Stimulated activated naive CD8-positive, alpha-beta T cell treated with anti-CD3 and anti-CD28 coated beads, Interleukin-15, Interleukin-2, amounts not matched to agents 100 ng/mL and 50 ng/mL, for 24 hours (primary cell): ENCODE results near the gene OR2V2.
"Not testable (repeated sequence)": the region's sequence is repeated elsewhere in the genome, so short reads cannot be mapped to it uniquely, and the experiment has no call there.

Experiments
- H3K27ac Mint-ChIP-seq: one replicate; pipeline ENCODE4 v1.8.0; 2021; ENCODE audit warnings: mild to moderate bottlenecking, mixed read lengths
- H3K27me3 Mint-ChIP-seq: one replicate; pipeline ENCODE4 v1.8.0; 2021; ENCODE audit warnings: mixed read lengths
- H3K36me3 Mint-ChIP-seq: one replicate; pipeline ENCODE4 v1.8.0; 2021; ENCODE audit warnings: low read depth, mixed read lengths
- H3K4me1 Mint-ChIP-seq: one replicate; pipeline ENCODE4 v1.8.0; 2021; ENCODE audit warnings: low read depth, mixed read lengths
- H3K4me3 Mint-ChIP-seq: one replicate; pipeline ENCODE4 v1.8.0; 2021; ENCODE audit warnings: mild to moderate bottlenecking, mixed read lengths
- H3K9me3 Mint-ChIP-seq: one replicate; pipeline ENCODE4 v1.8.0; 2021; ENCODE audit warnings: mixed read lengths

The OR2V2 gene, protein sequence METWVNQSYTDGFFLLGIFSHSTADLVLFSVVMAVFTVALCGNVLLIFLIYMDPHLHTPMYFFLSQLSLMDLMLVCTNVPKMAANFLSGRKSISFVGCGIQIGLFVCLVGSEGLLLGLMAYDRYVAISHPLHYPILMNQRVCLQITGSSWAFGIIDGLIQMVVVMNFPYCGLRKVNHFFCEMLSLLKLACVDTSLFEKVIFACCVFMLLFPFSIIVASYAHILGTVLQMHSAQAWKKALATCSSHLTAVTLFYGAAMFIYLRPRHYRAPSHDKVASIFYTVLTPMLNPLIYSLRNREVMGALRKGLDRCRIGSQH

DNA sequence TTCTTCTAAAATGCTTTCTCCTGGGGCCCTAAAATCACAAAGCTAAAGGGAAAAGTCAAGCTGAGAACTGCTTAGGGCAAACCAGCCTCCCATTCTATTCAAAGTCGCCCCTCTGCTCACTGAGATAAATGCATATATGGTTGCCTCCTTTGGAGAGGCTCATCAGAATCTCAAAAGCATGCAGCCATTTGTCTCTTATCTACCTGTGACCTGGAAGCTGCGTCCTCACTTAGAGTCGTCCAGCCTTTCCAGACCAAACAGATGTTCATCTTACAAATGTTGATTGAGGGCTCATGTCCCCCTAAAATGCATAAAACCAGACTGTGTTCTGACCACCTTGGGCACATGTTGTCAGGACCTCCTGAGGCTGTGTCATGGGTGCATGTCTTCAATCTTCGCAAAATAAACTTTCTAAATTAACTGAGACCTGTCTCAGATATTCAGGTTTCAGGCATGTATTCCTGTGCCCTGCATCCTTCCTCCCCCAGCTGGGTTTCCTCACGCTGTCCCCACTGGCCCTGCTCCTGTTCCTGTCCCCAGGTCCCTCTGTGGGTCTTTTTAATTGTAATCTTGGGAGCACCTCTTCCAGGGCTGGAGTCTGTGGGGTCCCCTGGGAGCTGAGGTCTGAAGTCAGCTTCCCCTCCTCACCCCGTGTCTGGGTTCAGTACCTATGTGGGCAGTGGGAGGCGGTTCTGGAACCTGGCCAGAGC is at the start of gene OR2V2:
Gene OR2V2 (plus strand): TSS at position 660 of the 710 bp plus-strand sequence. CDS start 7,357 bp downstream, outside the sequence.
- not testable (repeated sequence) for H3K36me3 Mint-ChIP-seq, H3K9me3 Mint-ChIP-seq, H3K4me1 Mint-ChIP-seq, H3K27ac Mint-ChIP-seq, H3K4me3 Mint-ChIP-seq
- H3K27me3 Mint-ChIP-seq = peaks cover 55% of the 10 kb centered on the region

DNA sequence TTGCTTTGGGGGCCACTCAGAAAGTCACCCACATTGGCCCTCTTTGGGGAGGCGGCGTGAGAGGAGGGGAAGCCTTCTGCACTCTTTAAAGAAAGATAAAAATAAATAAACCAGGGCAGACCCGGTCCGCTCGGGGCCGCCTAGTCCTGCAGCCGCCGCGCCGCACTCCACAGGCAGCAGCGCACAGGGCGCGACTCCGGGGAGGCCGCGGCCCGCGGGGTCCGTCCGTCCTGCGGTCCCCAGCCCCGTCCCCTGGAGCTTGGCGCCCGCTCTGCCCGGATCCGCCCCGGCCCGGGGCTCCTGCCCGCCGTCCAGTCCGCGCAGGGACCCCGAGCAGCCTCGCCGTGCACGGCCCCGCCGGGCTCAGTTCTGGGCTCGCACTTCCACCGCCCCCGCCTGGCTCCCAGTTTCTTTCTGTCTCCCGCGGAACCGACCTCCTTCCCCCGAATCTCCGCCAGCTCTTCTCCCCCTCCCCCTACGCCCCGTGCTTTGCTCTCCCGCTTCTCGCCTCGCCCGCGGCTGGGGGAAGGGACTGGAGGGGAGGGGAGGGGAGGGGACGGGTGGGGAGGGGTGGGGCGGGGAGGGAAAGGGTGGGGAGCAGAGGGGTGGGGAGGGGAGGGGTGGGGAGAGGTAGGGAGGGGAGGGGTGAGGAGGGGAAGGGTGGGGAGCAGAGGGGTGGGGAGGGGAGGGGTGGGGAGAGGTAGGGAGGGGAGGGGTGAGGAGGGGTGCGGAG is 49.5 kb upstream of the OR2V2 start:
- not testable (repeated sequence) for H3K27ac Mint-ChIP-seq, H3K9me3 Mint-ChIP-seq, H3K36me3 Mint-ChIP-seq, H3K4me3 Mint-ChIP-seq
- peaks cover 10% of the 10 kb centered on the region for H3K4me1 Mint-ChIP-seq
- H3K27me3 Mint-ChIP-seq = peaks cover 30% of the 10 kb centered on the region

DNA sequence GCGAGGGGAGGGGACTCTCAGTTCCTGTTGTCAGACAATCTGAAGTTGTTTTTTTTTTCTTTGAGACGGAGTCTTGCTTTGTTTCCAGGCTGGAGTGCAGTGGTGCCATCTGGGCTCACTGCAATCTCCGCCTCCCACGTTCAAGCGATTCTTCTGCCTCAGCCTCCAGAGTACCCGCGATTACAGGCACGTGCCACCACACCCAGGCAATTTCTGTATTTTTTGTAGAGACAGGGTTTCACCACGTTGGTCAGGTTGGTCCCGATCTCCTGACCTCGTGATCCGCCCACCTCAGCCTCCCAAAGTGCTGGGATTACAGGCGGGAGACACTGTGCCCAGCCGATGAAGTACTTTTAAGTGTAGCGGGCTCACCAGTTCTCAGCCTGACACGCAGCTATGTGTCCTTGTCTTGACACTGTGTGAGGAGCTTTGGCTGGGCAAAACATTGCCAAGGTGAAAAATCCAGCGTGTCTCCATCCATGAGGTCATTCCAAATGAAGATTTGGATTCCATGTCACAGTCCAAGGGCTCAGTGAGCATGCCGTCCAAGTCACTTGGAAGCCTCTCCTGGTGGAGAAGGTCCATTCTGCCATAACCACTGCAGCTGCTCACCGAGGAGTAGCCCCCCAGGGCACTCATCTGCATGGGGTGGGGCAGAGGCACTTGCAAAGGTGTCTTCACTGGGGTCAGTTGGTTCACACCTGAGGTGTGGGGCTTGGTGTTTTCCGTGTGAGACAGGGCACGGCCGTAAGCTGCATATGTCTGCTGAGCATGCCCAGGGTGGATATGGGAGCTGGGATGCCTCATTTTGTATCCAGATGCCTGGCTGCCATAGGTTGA is 48.4 kb upstream of the OR2V2 start:
- Mint-ChIP-seq H3K4me3 (peak overlapping the region; percentile 23), H3K27ac (no peak overlapping the region), H3K27me3 (peaks cover 27% of the 10 kb centered on the region)

DNA sequence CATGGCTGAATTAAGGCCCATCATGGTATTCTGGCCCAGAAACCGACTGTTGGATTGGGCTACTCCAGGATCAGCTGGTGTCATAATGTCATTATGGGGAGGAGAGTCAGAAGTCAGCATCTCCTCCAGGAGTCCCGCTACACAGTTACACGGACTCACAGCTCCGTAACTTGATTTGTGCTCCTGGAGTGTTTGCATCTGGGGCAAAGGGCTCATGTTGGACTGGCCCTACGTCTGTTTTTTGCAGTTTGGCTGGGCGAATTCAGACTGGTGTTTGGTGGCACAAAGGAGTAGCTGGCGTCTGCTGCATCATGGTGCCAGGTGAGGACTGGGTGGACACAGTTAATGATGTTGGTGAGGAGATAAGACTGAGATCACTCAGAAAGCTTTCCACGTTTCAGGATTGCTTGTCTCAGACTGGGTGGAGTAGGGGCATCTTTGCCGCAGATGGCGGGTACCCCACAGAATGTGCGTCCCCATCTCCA is 47.7 kb upstream of the OR2V2 start:
- H3K36me3 Mint-ChIP-seq = no peaks in the 10 kb centered on the region
- H3K4me1 Mint-ChIP-seq = peaks cover 21% of the 10 kb centered on the region
- peaks cover 33% of the 10 kb centered on the region for H3K27me3 Mint-ChIP-seq
- no peaks in the 10 kb centered on the region for H3K9me3 Mint-ChIP-seq
- no peak overlapping the region for H3K27ac Mint-ChIP-seq
- peak overlapping the region; percentile 17 for H3K4me3 Mint-ChIP-seq

More for the DNA sequence above, 48.4 kb upstream of the OR2V2 start:
- Mint-ChIP-seq H3K9me3 (no peaks in the 10 kb centered on the region), H3K36me3 (no peaks in the 10 kb centered on the region), H3K4me1 (peaks cover 14% of the 10 kb centered on the region)

DNA sequence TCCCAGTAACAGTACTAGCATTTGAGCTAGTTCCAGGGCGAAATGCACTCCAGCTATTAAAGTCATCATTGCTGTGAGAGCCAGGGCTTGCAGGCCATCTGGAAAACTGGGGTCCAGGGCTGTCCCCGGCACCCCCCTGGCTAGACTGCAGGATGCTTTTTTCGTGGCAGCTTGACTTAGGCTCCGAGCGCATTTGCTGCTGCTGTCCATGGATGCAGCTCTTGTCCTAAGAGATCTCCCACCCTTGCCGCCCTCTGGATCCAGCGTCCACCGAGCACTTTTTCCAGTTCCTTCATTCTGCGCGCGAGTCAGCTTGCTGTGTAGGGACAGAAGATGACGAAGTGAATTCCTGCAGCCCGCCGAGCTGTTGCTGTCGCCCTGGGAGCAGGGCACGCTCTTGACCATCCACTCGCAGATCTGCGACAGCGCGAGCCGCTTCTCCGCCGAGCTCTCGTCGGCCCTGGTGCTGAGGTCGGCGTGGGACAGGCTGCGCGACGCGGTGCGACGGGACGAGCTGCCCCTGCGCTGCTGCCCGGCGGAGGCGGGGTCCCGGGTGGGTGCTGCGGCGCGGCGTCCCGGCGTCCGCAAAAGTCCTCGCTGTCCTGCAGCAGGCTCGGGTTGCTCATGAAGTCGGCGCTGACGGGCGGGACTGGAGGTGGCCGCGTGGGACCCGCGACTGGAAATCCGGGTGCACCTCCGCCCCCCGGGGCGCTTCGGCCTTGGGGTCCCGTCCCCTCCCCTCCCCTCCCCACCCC is 47.1 kb upstream of the OR2V2 start:
- H3K4me3 Mint-ChIP-seq = no peak overlapping the region

DNA sequence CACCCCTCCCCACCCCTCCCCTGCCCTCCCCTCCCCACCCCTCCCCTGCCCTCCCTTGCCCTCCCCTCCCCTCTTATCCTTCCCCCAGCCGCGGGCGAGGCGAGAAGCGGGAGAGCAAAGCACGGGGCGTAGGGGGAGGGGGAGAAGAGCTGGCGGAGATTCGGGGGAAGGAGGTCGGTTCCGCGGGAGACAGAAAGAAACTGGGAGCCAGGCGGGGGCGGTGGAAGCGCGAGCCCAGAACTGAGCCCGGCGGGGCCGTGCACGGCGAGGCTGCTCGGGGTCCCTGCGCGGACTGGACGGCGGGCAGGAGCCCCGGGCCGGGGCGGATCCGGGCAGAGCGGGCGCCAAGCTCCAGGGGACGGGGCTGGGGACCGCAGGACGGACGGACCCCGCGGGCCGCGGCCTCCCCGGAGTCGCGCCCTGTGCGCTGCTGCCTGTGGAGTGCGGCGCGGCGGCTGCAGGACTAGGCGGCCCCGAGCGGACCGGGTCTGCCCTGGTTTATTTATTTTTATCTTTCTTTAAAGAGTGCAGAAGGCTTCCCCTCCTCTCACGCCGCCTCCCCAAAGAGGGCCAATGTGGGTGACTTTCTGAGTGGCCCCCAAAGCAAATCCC is 46.2 kb upstream of the OR2V2 start:
- not testable (repeated sequence) for H3K27ac Mint-ChIP-seq, H3K4me3 Mint-ChIP-seq, H3K9me3 Mint-ChIP-seq, H3K36me3 Mint-ChIP-seq
- peaks cover 41% of the 10 kb centered on the region for H3K27me3 Mint-ChIP-seq
- H3K4me1 Mint-ChIP-seq = peaks cover 21% of the 10 kb centered on the region

More for the DNA sequence above, 47.1 kb upstream of the OR2V2 start:
- H3K27me3 Mint-ChIP-seq = peaks cover 33% of the 10 kb centered on the region
- H3K27ac Mint-ChIP-seq = no peak overlapping the region
- peaks cover 21% of the 10 kb centered on the region for H3K4me1 Mint-ChIP-seq
- H3K36me3 Mint-ChIP-seq = no peaks in the 10 kb centered on the region
- H3K9me3 Mint-ChIP-seq = no peaks in the 10 kb centered on the region

DNA sequence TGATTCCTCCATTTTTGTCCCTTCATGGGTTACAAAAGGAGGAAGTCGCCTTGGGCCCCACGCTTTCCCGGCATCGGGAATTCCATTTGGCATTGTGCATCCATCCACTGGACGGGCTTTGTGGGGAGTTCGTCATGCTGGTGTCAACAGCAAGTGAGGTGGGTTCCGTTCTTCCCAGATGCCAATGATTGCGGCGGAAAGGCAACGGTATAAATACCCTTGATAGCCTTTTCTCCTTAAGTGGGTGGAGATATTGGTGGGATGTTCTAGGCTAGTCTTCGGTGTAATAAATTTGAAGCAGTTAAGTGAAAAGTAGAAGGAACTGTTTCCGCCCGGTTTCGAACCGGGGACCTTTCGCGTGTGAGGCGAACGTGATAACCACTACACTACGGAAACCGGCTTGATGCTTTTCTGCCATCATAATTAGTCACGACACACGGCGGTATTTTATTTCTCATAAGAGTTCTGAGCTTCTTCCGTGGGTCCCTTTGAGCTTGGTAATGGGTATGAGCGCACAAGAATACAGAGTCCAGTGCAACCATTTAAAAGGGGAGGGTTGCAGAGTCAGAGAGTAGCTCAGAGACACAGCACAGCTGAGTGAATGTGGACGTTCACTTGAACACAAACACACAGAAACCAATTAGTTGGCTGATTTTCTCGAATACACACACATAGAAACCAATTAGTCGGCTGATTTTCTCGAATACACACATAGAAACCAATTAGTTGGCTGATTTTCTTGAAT is 45.3 kb upstream of the OR2V2 start:
- not testable (repeated sequence) for H3K9me3 Mint-ChIP-seq, H3K36me3 Mint-ChIP-seq, H3K4me3 Mint-ChIP-seq, H3K27ac Mint-ChIP-seq
- Mint-ChIP-seq H3K27me3 (peaks cover 44% of the 10 kb centered on the region), H3K4me1 (peaks cover 21% of the 10 kb centered on the region)

DNA sequence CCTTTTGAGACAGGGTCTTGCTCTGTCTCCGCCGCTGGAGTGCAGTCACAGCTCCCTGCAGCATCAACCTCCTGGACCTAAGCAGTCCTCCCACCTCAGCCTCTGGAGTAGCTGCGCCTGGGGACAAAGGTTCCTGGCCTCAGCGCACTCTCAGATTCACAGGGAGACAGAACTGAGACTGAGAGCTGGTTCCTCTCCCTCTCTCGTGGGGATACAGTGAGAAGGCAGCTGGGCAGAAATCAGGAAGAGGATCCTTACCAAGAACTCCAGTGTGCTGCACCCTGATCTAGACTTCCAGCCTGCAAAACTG is 43.2 kb upstream of the OR2V2 start:
- Mint-ChIP-seq H3K27me3 (peaks cover 53% of the 10 kb centered on the region), H3K27ac (peak overlapping the region; percentile 90)

DNA sequence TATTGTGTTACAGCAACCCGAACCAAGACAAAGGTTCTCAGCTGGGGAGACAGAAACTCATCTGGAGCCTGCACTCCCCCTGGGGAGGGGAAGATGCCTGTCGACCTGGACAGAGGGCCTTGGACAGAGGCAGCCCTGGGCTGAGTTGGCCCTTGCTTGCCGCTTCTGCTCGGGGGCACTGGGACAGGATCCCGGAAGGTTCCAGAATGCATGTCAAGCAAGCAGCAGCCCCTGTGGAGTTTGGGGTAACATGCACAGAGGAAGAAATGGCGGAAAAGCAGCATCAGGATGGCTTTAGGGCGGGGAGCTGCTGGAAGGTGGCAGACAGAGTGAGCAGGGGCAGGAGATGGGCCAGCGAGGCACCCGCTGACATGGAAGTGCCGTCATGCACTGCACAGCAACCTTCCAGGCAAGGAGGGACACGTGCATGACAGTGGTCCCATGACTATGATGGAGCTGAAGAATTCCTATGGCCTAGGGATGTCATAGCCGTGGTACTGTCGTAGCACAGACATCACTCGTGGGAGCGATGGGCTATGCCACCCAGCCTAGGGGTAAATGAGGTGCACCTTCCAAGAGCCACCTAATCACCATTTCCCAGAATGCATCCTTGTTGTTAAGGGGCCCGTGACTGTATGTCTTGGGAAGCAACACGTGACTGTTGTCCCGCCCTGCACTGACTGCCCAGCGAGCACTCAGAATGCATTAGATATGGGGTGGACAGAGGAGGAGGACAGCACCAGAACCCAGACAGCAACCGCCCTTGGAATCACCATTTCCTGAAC is 42.6 kb upstream of the OR2V2 start:
- H3K27me3 Mint-ChIP-seq = peaks cover 51% of the 10 kb centered on the region

More for the DNA sequence above, 43.2 kb upstream of the OR2V2 start:
- Mint-ChIP-seq H3K4me1 (peaks cover 21% of the 10 kb centered on the region), H3K4me3 (peak overlapping the region; percentile 87)
- H3K9me3 Mint-ChIP-seq, H3K36me3 Mint-ChIP-seq: not testable (repeated sequence)

DNA sequence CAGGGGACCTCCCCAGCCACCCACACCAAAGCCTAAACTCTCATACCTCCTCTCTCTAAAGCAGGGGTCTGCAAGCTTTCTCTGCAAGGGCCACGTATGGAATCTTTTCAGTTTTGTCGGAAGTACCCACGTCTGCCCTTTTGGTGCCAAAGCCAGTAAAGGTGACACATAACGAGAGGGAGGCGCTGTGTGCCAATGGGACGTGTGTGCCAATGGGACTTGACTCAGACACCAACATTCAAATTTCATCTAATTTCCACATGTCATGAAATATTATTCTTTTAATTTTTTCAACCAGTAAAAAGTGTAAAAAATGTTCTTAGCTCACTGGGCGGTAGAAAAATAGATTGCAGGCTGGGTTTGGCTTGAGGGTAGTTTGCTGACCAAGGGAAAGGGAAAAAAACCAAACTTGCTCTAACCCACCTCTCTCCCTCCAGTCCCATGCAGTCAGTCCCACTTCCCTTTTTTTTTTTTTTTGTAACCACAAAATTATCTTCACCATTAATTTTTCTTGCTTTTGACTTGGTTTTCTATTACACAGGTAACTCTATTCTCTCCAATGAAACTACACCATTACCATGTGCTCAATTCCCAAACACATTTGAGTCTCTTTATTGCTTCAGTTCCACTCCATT is 41.9 kb upstream of the OR2V2 start:
- peaks cover 51% of the 10 kb centered on the region for H3K27me3 Mint-ChIP-seq
- H3K36me3 Mint-ChIP-seq = no peaks in the 10 kb centered on the region
- peaks cover 10% of the 10 kb centered on the region for H3K4me1 Mint-ChIP-seq
- H3K4me3 Mint-ChIP-seq = no peak overlapping the region
- H3K9me3 Mint-ChIP-seq = no peaks in the 10 kb centered on the region
- no peak overlapping the region for H3K27ac Mint-ChIP-seq

More for the DNA sequence above, 42.6 kb upstream of the OR2V2 start:
- H3K4me1 Mint-ChIP-seq = peaks cover 15% of the 10 kb centered on the region
- H3K4me3 Mint-ChIP-seq, H3K27ac Mint-ChIP-seq, H3K9me3 Mint-ChIP-seq, H3K36me3 Mint-ChIP-seq: not testable (repeated sequence)

DNA sequence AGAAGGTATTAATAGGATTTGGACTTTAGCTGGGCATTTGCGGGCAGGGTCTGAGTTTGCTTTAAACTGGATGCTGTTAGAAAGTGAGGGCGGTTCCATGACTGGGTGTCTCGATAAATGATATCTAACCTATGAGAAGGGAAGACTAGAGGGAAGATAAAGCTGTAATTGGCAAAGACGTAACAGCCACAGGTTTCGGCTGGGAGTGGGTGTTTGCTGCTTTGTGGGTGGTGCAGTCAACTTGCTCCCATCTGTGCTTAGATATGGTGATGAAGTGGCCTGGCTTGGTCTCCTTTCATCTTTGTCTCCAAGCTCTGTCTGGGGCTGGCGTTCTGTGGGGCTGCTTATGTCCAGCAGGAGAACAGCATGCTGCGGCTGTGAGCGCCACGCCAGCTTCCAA is 39.7 kb upstream of the OR2V2 start:
- Mint-ChIP-seq H3K27ac (no peak overlapping the region), H3K9me3 (no peaks in the 10 kb centered on the region), H3K27me3 (peaks cover 70% of the 10 kb centered on the region), H3K36me3 (no peaks in the 10 kb centered on the region), H3K4me3 (no peak overlapping the region), H3K4me1 (peaks cover 10% of the 10 kb centered on the region)

DNA sequence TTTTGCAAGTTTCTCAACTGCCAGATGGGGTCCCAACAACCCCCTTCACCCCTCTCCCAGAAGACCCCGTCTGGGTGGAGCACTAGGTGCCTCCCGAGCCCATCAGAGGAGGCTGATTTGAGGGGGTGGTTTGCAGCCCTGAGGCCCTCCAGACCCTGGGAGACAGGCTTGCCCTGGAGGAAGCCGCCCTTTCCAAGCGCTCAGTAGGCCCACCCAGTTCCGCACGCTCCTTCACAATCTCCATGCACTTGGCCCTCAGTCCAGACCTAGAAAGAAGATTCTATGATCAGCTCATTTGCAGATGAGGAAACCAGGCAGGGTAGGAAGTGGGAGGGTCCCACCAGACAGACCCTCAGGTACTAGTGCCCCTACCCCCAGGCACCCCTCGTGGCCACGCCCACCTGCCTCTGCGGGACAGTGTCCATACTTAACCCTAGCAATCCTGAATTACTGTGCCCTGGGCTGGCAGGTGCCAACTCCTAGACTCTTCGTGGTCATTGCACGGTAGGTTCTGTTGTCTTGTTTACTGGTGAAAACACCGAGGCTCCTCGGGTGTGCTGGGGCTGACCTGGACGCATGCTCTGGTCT is 38.7 kb upstream of the OR2V2 start:
- Mint-ChIP-seq H3K27me3 (peaks cover 70% of the 10 kb centered on the region), H3K4me1 (peaks cover 8% of the 10 kb centered on the region), H3K27ac (no peak overlapping the region), H3K36me3 (no peaks in the 10 kb centered on the region), H3K9me3 (no peaks in the 10 kb centered on the region), H3K4me3 (no peak overlapping the region)
